Small intestine (tissue), 16 donors: ENCODE data around the gene LMTK3. TPM values are rescaled to one million over a fixed set of nuclear protein-coding genes. Genes with fewer than 3 reads are reported as not detected.
A peak's percentile ranks its signal among the peaks of the same experiment; 100 is the strongest.

Experiments
- DNase-seq, 2 donors: peaks; one replicate each; pipeline versions ENCODE4 v3.0.0 to v3.0.0-alpha.2; 2013
- FAIRE-seq: peaks from 2 replicates; lab custom pipeline; 2012; peaks lifted over from hg19 to GRCh38; lab: Jason Lieb, UNC
- H3K27ac ChIP-seq, 3 donors: one replicate each; pipeline ENCODE4 v1.5.1; 2013; ENCODE audit warnings: low read length in 2 of 3, mild to moderate bottlenecking in 2 of 3, control low read depth in 1 of 3, inconsistent platforms in 1 of 3, low read depth in 1 of 3, moderate library complexity in 1 of 3
- H3K27me3 ChIP-seq, 3 donors: one replicate each; pipeline ENCODE4 v1.6.1; 2013; ENCODE audit warnings: low read length in 3 of 3, inconsistent platforms in 1 of 3; ENCODE audit not compliant: control insufficient read depth in 3 of 3, insufficient read depth in 3 of 3
- H3K36me3 ChIP-seq, 3 donors: one replicate each; pipeline ENCODE4 v1.6.1; 2013; ENCODE audit warnings: low read length in 3 of 3, inconsistent platforms in 1 of 3, low read depth in 1 of 3, mild to moderate bottlenecking in 1 of 3, moderate library complexity in 1 of 3; ENCODE audit not compliant: control insufficient read depth in 3 of 3, insufficient read depth in 2 of 3
- H3K4me1 ChIP-seq, 3 donors: one replicate each; pipeline ENCODE4 v1.6.1; 2013; ENCODE audit warnings: low read length in 2 of 3, inconsistent platforms in 1 of 3, low read depth in 1 of 3, mild to moderate bottlenecking in 1 of 3, moderate library complexity in 1 of 3; ENCODE audit not compliant: control insufficient read depth in 3 of 3, insufficient read depth in 2 of 3
- H3K4me3 ChIP-seq, 3 donors: one replicate each; pipeline ENCODE4 v1.5.1; 2013; ENCODE audit warnings: low read length in 3 of 3, control low read depth in 1 of 3, inconsistent platforms in 1 of 3, low read depth in 1 of 3, mild to moderate bottlenecking in 1 of 3, moderate library complexity in 1 of 3
- H3K9me3 ChIP-seq, 2 donors: one replicate each; pipeline ENCODE4 v1.6.1; 2013; ENCODE audit warnings: low read depth in 1 of 2, low read length in 1 of 2; ENCODE audit not compliant: control insufficient read depth in 2 of 2, insufficient read depth in 1 of 2
- WGBS, 3 donors: extraction: QIAGEN DNeasy Blood & Tissue Kit; methylation state at CpG; one replicate each; pipeline ENCODE4 v1.1.7; 2013; 5-methylcytosine and 5-hydroxymethylcytosine counted together
- long read RNA-seq, 10 donors: transcript quantifications; one replicate each; lab custom pipeline, GENCODE V29; 2026
- polyA plus RNA-seq, 4 donors: library from polyadenylated mRNA; stranded (reverse) in 3 of 4; unstranded in 1 of 4; fragments of 200-250 nt in 3 of 4; fragments of 120-200 nt in 1 of 4; gene quantifications; one replicate each; pipeline versions ENCODE4 v1.2.1 to v1.2.3, GENCODE V29; 2013
- donor health status: healthy with polysubstance abuse.
- donor health status: control.
- donor health status: control.
- donor health status: Bipolar disorder and iron deficiency.
- donor health status: healthy.

The LMTK3 gene, protein sequence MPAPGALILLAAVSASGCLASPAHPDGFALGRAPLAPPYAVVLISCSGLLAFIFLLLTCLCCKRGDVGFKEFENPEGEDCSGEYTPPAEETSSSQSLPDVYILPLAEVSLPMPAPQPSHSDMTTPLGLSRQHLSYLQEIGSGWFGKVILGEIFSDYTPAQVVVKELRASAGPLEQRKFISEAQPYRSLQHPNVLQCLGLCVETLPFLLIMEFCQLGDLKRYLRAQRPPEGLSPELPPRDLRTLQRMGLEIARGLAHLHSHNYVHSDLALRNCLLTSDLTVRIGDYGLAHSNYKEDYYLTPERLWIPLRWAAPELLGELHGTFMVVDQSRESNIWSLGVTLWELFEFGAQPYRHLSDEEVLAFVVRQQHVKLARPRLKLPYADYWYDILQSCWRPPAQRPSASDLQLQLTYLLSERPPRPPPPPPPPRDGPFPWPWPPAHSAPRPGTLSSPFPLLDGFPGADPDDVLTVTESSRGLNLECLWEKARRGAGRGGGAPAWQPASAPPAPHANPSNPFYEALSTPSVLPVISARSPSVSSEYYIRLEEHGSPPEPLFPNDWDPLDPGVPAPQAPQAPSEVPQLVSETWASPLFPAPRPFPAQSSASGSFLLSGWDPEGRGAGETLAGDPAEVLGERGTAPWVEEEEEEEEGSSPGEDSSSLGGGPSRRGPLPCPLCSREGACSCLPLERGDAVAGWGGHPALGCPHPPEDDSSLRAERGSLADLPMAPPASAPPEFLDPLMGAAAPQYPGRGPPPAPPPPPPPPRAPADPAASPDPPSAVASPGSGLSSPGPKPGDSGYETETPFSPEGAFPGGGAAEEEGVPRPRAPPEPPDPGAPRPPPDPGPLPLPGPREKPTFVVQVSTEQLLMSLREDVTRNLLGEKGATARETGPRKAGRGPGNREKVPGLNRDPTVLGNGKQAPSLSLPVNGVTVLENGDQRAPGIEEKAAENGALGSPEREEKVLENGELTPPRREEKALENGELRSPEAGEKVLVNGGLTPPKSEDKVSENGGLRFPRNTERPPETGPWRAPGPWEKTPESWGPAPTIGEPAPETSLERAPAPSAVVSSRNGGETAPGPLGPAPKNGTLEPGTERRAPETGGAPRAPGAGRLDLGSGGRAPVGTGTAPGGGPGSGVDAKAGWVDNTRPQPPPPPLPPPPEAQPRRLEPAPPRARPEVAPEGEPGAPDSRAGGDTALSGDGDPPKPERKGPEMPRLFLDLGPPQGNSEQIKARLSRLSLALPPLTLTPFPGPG (N-terminal part only)
- 1 to 10 TPM; 3.6 to 7.6 (median 7.1) TPM for polyA plus RNA-seq
- long read RNA-seq, donor 1, result 0 reads
- long read RNA-seq, donor 2, result 0 reads
- long read RNA-seq, donor 3, partial matches to known transcripts, result 0 of 1 reads
- long read RNA-seq, donor 3, other reads (novel, unspliced or antisense), result 0 of 1 reads
- long read RNA-seq, donor 4, result 0 reads
- long read RNA-seq, donor 5, result 0 reads
- long read RNA-seq, donor 6, result 0 reads
- long read RNA-seq, donor 7, result 0 reads
- long read RNA-seq, donor 8, result 0 reads
- long read RNA-seq, donor 9, result 0 reads
- long read RNA-seq, donor 10, result 0 reads

DNA sequence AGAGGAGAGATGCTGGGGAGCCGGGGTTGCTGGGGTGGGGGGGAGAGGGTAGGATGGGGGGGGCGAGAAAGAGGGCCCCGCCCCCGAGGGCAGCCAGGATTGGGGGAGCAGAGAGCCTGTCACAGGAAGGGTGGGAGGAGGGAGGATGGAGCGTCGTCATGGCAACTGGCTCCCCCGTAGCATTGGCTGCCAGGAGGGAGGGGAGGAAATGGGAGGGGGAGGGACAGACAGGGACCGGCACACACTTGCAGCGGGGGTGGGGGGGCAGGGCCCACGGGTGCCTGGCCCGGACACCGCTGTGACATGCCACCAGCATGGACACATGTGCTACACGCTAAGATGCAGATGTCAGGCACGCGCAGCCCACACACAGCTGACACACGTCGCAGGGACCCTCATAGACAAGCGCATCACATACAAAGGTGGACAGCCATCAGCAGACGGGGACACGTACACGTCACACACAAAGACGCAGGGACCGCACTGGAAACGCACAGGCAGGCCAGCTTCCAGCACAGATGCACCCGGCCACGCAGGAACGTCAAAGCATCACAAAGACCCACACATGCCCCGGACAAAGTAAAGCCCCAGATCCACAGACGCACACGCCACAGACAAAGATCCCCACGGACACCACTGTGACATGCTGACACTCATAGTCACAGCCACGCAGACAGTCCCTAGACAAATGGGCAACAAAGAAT, at the start of gene LMTK3:
Gene LMTK3, minus strand, starts transcription at position 36 of the 704 bp plus-strand sequence. CDS start 259 bp downstream, outside the sequence.
- Histone ChIP-seq H3K4me3 (peak within 1 kb of the TSS in 1 of 3 donors; percentile 26), H3K9me3 (peaks cover 0 to 5% of the 10 kb centered on the region in 2 donors), H3K4me1 (peaks cover 0 to 9% (median 0%) of the 10 kb centered on the region in 3 donors), H3K27ac (no peak within 1 kb of the TSS), H3K27me3 (peaks cover 0 to 44% (median 13%) of the 10 kb centered on the region in 3 donors), H3K36me3 (no peaks in the 10 kb centered on the region)
- DNase-seq (no peak), FAIRE-seq (no peak)
- WGBS, 3 donors, result 7 to 11% (median 7%) methylated on average over 24 to 32 of the region's 32 CpGs

GRCh38 chr19:48561412-48561811, 49.8 kb upstream of the LMTK3 start:
- Histone ChIP-seq H3K4me3 (no peak overlapping the region), H3K9me3 (peaks cover 0 to 4% of the 10 kb centered on the region in 2 donors), H3K36me3 (no peaks in the 10 kb centered on the region), H3K27me3 (no peaks in the 10 kb centered on the region), H3K4me1 (peaks cover 0 to 16% (median 0%) of the 10 kb centered on the region in 3 donors), H3K27ac (no peak overlapping the region)
- 91 to 92% (median 91%) methylated on average over 11 of the region's 11 CpGs for WGBS, 3 donors
- DNase-seq, result no peak
- FAIRE-seq, result no peak

GRCh38 chr19:48560095-48560530, 48.5 kb upstream of the LMTK3 start:
- no peaks in the 10 kb centered on the region for H3K27me3 ChIP-seq
- 83 to 88% (median 86%) methylated on average over 6 of the region's 6 CpGs for WGBS, 3 donors

DNA sequence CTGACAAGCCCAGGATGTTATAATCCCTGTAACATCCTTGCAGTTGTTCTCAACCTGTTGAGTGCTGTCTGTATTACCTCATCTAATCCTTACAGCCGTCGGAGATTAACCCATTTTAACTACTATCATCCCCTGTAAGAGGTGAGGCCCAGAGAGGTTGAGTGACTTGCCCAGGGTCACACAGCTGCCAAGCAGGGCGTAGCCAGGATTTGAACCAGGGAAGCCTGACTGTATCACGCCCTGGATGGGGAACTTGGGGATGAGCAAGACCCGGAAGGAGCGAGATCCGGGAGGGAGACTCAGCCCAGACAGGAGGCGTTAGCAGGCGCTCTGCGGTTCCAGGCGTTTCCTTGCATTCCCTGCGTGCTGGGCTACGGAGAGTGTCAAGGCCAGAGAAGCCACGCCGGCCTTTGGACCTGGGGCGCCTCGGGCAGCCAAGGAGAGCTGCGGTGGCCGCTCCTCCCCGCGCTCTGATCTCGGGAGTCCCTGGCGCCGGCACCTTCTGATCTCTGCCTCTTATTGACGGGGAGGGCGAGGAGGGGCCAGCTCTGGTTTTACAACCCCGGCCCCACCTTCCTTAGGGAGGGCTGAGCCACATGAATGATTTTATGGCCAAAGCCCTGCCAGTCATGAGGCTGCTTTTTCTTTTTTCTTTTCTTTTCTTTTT, 46.5 kb upstream of the LMTK3 start:
- peaks cover 0 to 38% (median 5%) of the 10 kb centered on the region in 3 donors for H3K4me1 ChIP-seq
- peaks cover 0 to 4% of the 10 kb centered on the region in 2 donors for H3K9me3 ChIP-seq
- DNase-seq, result peak; percentile 98 to 99
- H3K4me3 ChIP-seq, result no peak overlapping the region
- H3K36me3 ChIP-seq, result no peaks in the 10 kb centered on the region
- FAIRE-seq, result no peak
- peak overlapping the region; percentile 11 to 68 (median 66) for H3K27ac ChIP-seq
- 9 to 10% (median 9%) methylated on average over 25 to 27 of the region's 27 CpGs for WGBS, 3 donors
- no peaks in the 10 kb centered on the region for H3K27me3 ChIP-seq

More at GRCh38 chr19:48560095-48560530, 48.5 kb upstream of the LMTK3 start:
- no peak for FAIRE-seq
- peaks cover 0 to 22% (median 0%) of the 10 kb centered on the region in 3 donors for H3K4me1 ChIP-seq
- peaks cover 0 to 4% of the 10 kb centered on the region in 2 donors for H3K9me3 ChIP-seq
- no peak overlapping the region for H3K27ac ChIP-seq
- no peak for DNase-seq
- H3K4me3 ChIP-seq, result no peak overlapping the region
- H3K36me3 ChIP-seq, result no peaks in the 10 kb centered on the region

DNA sequence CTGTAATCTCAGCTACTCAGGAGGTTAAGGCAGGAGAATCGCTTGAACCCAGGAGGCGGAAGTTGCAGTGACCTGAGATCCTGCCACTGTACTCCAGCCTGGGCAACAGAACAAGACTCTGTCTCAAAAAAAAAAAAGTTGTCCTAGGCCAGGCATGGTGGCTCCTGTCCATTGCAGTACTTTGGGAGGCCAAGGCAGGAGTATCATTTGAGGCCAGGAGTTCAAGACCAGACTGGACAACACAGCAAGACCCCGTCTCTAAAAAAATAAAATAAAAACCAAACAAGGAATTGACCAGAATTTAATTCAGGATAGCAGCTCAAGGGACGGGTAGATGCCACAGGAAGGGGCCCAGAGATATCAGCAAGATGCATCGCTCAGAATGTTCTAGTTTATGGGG, 45.2 kb upstream of the LMTK3 start:
- Histone ChIP-seq H3K4me1 (peaks cover 3 to 48% (median 7%) of the 10 kb centered on the region in 3 donors), H3K27me3 (no peaks in the 10 kb centered on the region), H3K4me3 (no peak overlapping the region), H3K27ac (peak overlapping the region; percentile 37 to 63 (median 52)), H3K36me3 (no peaks in the 10 kb centered on the region), H3K9me3 (peaks cover 0 to 4% of the 10 kb centered on the region in 2 donors)
- DNase-seq (no peak), FAIRE-seq (no peak)
- 71 to 84% (median 72%) methylated on average over 5 of the region's 5 CpGs for whole genome bisulfite sequencing, 3 donors

- H3K9me3 ChIP-seq, result peaks cover 0 to 4% of the 10 kb centered on the region in 2 donors
- peak overlapping the region; percentile 52 to 82 (median 63) for H3K27ac ChIP-seq
- DNase-seq (peak; percentile 80 to 88), FAIRE-seq (no peak)
- peaks cover 6 to 55% (median 7%) of the 10 kb centered on the region in 3 donors for H3K4me1 ChIP-seq
- no peaks in the 10 kb centered on the region for H3K27me3 ChIP-seq
- 20 to 47% (median 33%) methylated on average over 11 of the region's 11 CpGs for whole genome bisulfite sequencing, 3 donors
- no peak overlapping the region for H3K4me3 ChIP-seq
- no peaks in the 10 kb centered on the region for H3K36me3 ChIP-seq
Observed at GRCh38 chr19:48556163-48556562, 44.5 kb upstream of the LMTK3 start.
